IMR-90 (cell line): Measurements from ENCODE around the gene COL11A2. TPM values are rescaled to one million over a fixed set of nuclear protein-coding genes. Genes with fewer than 3 reads are reported as not detected.

ENCODE experiments used
- ATAC-seq: fragments of 200-7000 bp; cut with Tn5 transposase; 2 replicates; pipeline ENCODE4 v1.9.1; 2020; ENCODE audit warnings: low read depth, mild to moderate bottlenecking, moderate library complexity
- BruUV-seq: library from RNA; stranded (reverse); fragments of 400-500 nt; replicated peaks from 2 replicates; lab custom pipeline; 2021; lab: Mats Ljungman, UMichigan
- CTCF ChIA-PET: fragments of 300-600 bp; formaldehyde crosslinking; extraction: SDS; loops from one replicate; lab custom pipeline; 2021; ENCODE audit warnings: antibody characterized with exemption; lab: Yijun Ruan, JAX
- POLR2A ChIA-PET: fragments of 300-600 bp; sonication (Branson Sonifier 250); formaldehyde crosslinking; loops from one replicate; lab custom pipeline; 2022; ENCODE audit warnings: antibody characterized with exemption; ENCODE audit not compliant: unreplicated experiment; lab: Charles Lee
- DNase-seq: peaks from one replicate; pipeline ENCODE4 v3.0.0; 2013
- H2AFZ ChIP-seq: replicated peaks from 2 replicates; pipeline ENCODE3; 2013; ENCODE audit warnings: low read length, mild to moderate bottlenecking; ENCODE audit not compliant: poor library complexity
- H2AK5ac ChIP-seq: 2 replicates; pipeline ENCODE4 v1.6.1; 2013; ENCODE audit warnings: low read depth, low read length, inconsistent platforms
- H2AK9ac ChIP-seq: replicated peaks from 2 replicates; pipeline ENCODE3; 2013; ENCODE audit warnings: mild to moderate bottlenecking, low read depth, low read length, moderate library complexity; ENCODE audit not compliant: poor library complexity
- H2BK120ac ChIP-seq: 2 replicates; pipeline ENCODE4 v1.6.1; 2013; ENCODE audit warnings: low read depth, low read length, inconsistent platforms
- H2BK15ac ChIP-seq: 3 replicates; pipeline ENCODE4 v1.6.1; 2013; ENCODE audit warnings: low read depth, low read length, inconsistent platforms
- H2BK20ac ChIP-seq: 2 replicates; pipeline ENCODE4 v1.6.1; 2013; ENCODE audit warnings: low read depth, mild to moderate bottlenecking, inconsistent platforms, low read length, moderate library complexity
- H2BK5ac ChIP-seq: 2 replicates; pipeline ENCODE4 v1.6.1; 2013; ENCODE audit warnings: mild to moderate bottlenecking, low read depth, low read length, inconsistent platforms; ENCODE audit not compliant: poor library complexity, severe bottlenecking
- H3K14ac ChIP-seq: replicated peaks from 2 replicates; pipeline ENCODE4 v1.6.1; 2013; ENCODE audit warnings: low read depth, low read length, inconsistent platforms
- H3K18ac ChIP-seq: 2 replicates; pipeline ENCODE4 v1.6.1; 2013; ENCODE audit warnings: low read depth, low read length, control low read depth
- H3K23ac ChIP-seq: 2 replicates; pipeline ENCODE4 v1.6.1; 2013; ENCODE audit warnings: low read depth, low read length, inconsistent platforms
- H3K27ac ChIP-seq: 2 replicates; pipeline ENCODE4 v1.5.1; 2013; ENCODE audit warnings: mild to moderate bottlenecking, control low read depth, low read length; ENCODE audit not compliant: insufficient read depth
- H3K27me3 ChIP-seq: 2 replicates; pipeline ENCODE4 v1.6.1; 2013; ENCODE audit warnings: low read length; ENCODE audit not compliant: control insufficient read depth, insufficient read depth
- H3K36me3 ChIP-seq: 2 replicates; pipeline ENCODE4 v1.6.1; 2013; ENCODE audit warnings: low read length, mixed read lengths; ENCODE audit not compliant: control insufficient read depth, insufficient read depth
- H3K4ac ChIP-seq: 2 replicates; pipeline ENCODE4 v1.6.1; 2013; ENCODE audit warnings: low read depth, low read length, inconsistent platforms
- H3K4me1 ChIP-seq: 2 replicates; pipeline ENCODE4 v1.6.1; 2013; ENCODE audit warnings: low read length, mixed read lengths; ENCODE audit not compliant: control insufficient read depth, insufficient read depth
- H3K4me2 ChIP-seq: 2 replicates; pipeline ENCODE4 v1.6.1; 2013; ENCODE audit warnings: low read depth, mild to moderate bottlenecking, control low read depth, low read length, moderate library complexity
- H3K4me3 ChIP-seq: 2 replicates; pipeline ENCODE4 v1.5.1; 2013; ENCODE audit warnings: low read depth, mild to moderate bottlenecking, control low read depth, low read length, moderate library complexity; ENCODE audit not compliant: insufficient read depth
- H3K56ac ChIP-seq: 2 replicates; pipeline ENCODE4 v1.6.1; 2013; ENCODE audit warnings: low read length, inconsistent platforms; ENCODE audit not compliant: insufficient read depth; ENCODE audit errors: extremely low read depth
- H3K79me1 ChIP-seq, 2 experiments: 2 replicates each; pipeline ENCODE4 v1.6.1; 2013; ENCODE audit warnings: low read length in 2 of 2, inconsistent platforms in 1 of 2, low read depth in 1 of 2
- H3K9ac ChIP-seq: 2 replicates; pipeline ENCODE4 v1.6.1; 2013; ENCODE audit warnings: low read depth, low read length, control low read depth
- H3K9me1 ChIP-seq: 2 replicates; pipeline ENCODE4 v1.6.1; 2013; ENCODE audit warnings: low read length, inconsistent platforms; ENCODE audit not compliant: insufficient read depth
- H3K9me3 ChIP-seq: 2 replicates; pipeline ENCODE4 v1.6.1; 2013; ENCODE audit warnings: low read length; ENCODE audit not compliant: control insufficient read depth, insufficient read depth
- H4K20me1 ChIP-seq: 2 replicates; pipeline ENCODE4 v1.6.1; 2013; ENCODE audit warnings: low read length, inconsistent platforms; ENCODE audit not compliant: insufficient read depth
- H4K5ac ChIP-seq: 2 replicates; pipeline ENCODE4 v1.6.1; 2013; ENCODE audit warnings: mild to moderate bottlenecking, low read depth, low read length, control low read depth
- H4K8ac ChIP-seq, 2 experiments: 2 replicates each; pipeline ENCODE4 v1.6.1; 2013; ENCODE audit warnings: low read depth in 2 of 2, low read length in 2 of 2, control low read depth in 1 of 2, inconsistent platforms in 1 of 2
- H4K91ac ChIP-seq: 2 replicates; pipeline ENCODE4 v1.6.1; 2013; ENCODE audit warnings: low read depth, low read length, inconsistent platforms; ENCODE audit not compliant: insufficient read depth
- CHD1 ChIP-seq: IDR thresholded peaks from 2 replicates; pipeline ENCODE4 v1.6.1; 2012; ENCODE audit warnings: low read depth, low read length, improper control_type of control experiment
- WGBS, 2 experiments: methylation state at CpG; one replicate each; pipeline versions ENCODE4 v1.1.5 to v1.1.7; 2013; ENCODE audit warnings: missing lambda C conversion rate in 2 of 2; ENCODE audit not compliant: insufficient read length in 1 of 2; ENCODE audit errors: extremely low coverage in 2 of 2; 5-methylcytosine and 5-hydroxymethylcytosine counted together
- dilution Hi-C: fragments of 300-500 bp; cut with HindIII; formaldehyde crosslinking; loops from one replicate; pipeline ENCODE4 v1.14.3; 2018; ENCODE audit warnings: low sequenced_read_pairs; ENCODE audit not compliant: unreplicated experiment
- in situ Hi-C: fragments of 300-500 bp; cut with MboI; formaldehyde crosslinking; loops from 3 replicates; pipeline ENCODE4 v1.14.3; 2019; ENCODE audit warnings: low sequenced_read_pairs, inconsistent platforms, mixed read lengths
- intact Hi-C: fragments of 100-400 bp; cut with micrococcal nuclease; formaldehyde crosslinking; loops from 2 replicates; pipeline ENCODE4 v1.10.0; 2022
- polyA plus RNA-seq, 3 experiments: library from polyadenylated mRNA; depleted of rRNA; stranded (reverse); fragments of >200 nt; gene quantifications; 2 replicates each; pipeline ENCODE4 v1.2.3, GENCODE V29; 2012; ENCODE audit warnings: low replicate concordance in 1 of 3
- total RNA-seq: library from RNA; depleted of rRNA; stranded (reverse); fragments of >200 nt; gene quantifications from 2 replicates; pipeline ENCODE4 v1.2.3, GENCODE V29; 2012

Gene COL11A2
- total and polyA plus RNA-seq, 2 of the 4 experiments (the other 2 are of a cell fraction): under 0.01 to 0.38 TPM

DNA sequence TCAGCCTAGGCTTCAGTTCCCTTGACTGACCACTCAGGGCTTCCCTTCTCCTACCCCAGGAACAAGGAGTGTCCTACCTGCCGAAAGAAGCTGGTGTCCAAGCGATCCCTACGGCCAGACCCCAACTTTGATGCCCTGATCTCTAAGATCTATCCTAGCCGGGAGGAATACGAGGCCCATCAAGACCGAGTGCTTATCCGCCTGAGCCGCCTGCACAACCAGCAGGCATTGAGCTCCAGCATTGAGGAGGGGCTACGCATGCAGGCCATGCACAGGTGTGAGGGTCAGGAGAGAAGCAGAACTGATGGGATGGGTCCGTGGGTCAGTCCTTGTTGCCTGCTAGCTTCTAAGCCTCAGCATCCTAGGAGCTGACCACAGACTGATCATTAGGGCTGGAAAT lies 17.6 kb upstream of the COL11A2 start:
- H3K18ac ChIP-seq: no peak overlapping the region
- no peak overlapping the region for H4K5ac ChIP-seq
- no peak overlapping the region for H2BK20ac ChIP-seq
- H3K9me3 ChIP-seq: no peaks in the 10 kb centered on the region
- intact Hi-C loops (loop anchor here (2.0 kb wide), 1 partner anchor 201 kb away; the partner anchor contains the start of gene PHF1), in situ Hi-C loops (no loop called here), dilution Hi-C loops (no loop called here)
- no peak overlapping the region for H2AK5ac ChIP-seq
- no peak overlapping the region for H2BK120ac ChIP-seq
- no peak overlapping the region for H3K27ac ChIP-seq
- BruUV-seq: no TSS peak
- H3K14ac ChIP-seq: no peak overlapping the region
- no peak overlapping the region for H3K56ac ChIP-seq
- H3K4ac ChIP-seq: no peak overlapping the region
- H3K4me1 ChIP-seq: peaks cover 23% of the 10 kb centered on the region
- H3K27me3 ChIP-seq: peaks cover 9% of the 10 kb centered on the region
- no peak overlapping the region for H3K9ac ChIP-seq
- H3K4me3 ChIP-seq: no peak overlapping the region
- H3K4me2 ChIP-seq: no peak overlapping the region
- no peak for ATAC-seq
- POLR2A ChIA-PET: no interaction called here
- H2AFZ ChIP-seq: no peak overlapping the region
- H4K8ac ChIP-seq: no peak overlapping the region
- H3K9me1 ChIP-seq: peaks cover 16% of the 10 kb centered on the region
- no peak overlapping the region for H2BK15ac ChIP-seq
- no peak overlapping the region for H3K23ac ChIP-seq
- CTCF ChIA-PET: no interaction called here
- H3K36me3 ChIP-seq: peaks cover 20% of the 10 kb centered on the region
- no peaks in the 10 kb centered on the region for H4K20me1 ChIP-seq
- 93% methylated on average over 2 of the region's 10 CpGs; no CpG with 5 or more reads in 1 of the 2 experiments for WGBS, 2 experiments
- no peak for TF ChIP-seq CHD1
- H4K91ac ChIP-seq: no peak overlapping the region
- peaks cover 7 to 46% of the 10 kb centered on the region in 2 experiments for H3K79me1 ChIP-seq
- H2BK5ac ChIP-seq: no peak overlapping the region
- DNase-seq: no peak
- no peak overlapping the region for H2AK9ac ChIP-seq
